ENCODE measurements around the gene LCE4A.
"Not testable (repeated sequence)": the region's sequence is repeated elsewhere in the genome, so short reads cannot be mapped to it uniquely, and the experiment has no call there.

The LCE4A gene, protein sequence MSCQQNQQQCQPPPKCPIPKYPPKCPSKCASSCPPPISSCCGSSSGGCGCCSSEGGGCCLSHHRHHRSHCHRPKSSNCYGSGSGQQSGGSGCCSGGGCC

DNA sequence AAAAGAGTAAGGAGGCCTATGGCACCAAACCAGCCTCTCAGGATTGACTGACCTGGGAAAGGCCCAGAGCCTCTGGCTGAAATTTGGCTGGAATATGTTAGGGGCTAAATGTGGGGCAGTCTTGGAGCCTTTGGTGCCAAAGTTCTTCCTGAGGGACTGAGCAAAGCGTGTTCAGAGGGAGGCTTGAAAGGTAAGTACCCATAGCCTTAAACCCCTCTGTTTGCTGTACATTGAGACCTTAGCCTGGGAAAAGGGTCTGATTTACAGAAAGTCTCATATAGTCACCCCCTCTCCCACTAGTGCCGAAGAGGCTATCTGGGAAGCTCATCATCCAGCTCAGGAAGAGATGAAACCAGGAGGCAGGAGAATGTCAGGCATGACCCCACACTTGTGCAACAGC, at the start of gene LCE4A:
Gene LCE4A, plus strand, starts transcription at position 301 of the 400 bp plus-strand sequence. CDS start 916 bp downstream, outside the sequence.
- Histone ChIP-seq H3K27ac (no peak within 1 kb of the TSS), H3K4me2 (no peak within 1 kb of the TSS), H4K20me1 (no peaks in the 10 kb centered on the region), H3K4me3 (no peak within 1 kb of the TSS), H3K9me3 (replicated peaks in 1 of 11) (peaks cover 0 to 10% (median 4%) of the 10 kb centered on the region in 11 experiments; a peak in 5 of 22 replicates), H3K4me1 (no peaks in the 10 kb centered on the region), H3K27me3 (no peaks in the 10 kb centered on the region), H3K36me3 (no peaks in the 10 kb centered on the region), H3K9ac (no peak within 1 kb of the TSS)
- TF ChIP-seq Cebpa-rat (IDR thresholded peaks at IDR 0.05) = no peak

DNA sequence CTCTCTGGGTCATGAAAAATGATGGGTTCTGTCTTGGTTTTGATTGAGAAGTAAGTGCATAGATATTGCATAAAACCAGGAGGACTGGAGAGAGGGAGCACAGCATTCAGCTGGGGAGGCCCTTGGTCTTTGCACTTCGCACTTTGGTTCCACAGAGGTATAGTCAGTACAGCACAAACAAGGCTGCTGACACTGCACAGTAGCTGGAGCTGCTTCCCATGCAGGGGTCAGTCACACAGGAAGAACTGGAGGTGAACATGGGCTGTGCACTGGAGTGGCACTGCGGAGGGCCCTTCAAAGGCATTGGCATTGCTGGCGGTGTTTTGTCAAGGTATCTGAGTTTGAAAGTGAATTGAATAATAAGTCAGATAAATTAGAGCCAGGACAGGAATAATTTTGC, 49.3 kb upstream of the LCE4A start:
- H3K27me3 ChIP-seq = no peaks in the 10 kb centered on the region

DNA sequence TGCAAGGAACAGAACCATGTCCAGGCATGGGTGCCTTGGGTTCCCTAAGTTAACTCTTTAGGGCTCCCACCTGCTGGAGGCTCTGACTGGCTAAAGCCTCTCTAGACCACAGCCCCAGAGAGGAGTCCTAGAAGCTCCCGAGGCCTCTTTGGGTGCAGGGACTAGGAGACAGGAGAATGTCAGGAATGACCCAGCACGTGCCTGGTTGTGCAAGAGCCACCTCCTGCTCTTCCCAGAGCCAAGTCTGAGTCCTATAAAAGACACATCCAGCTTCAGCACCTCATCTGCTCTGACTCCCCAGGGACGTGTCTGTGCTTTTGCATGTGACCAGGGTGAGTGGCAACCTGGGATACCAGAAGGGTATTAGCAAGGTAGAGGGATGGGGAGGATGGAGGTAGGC, 44.9 kb upstream of the LCE4A start, which contains the start of gene LCE2D:
Gene LCE2D, plus strand, starts transcription at position 283 of the 400 bp plus-strand sequence. CDS start 726 bp downstream, outside the sequence.
- Histone ChIP-seq H3K27me3 (no peaks in the 10 kb centered on the region), H4K20me1 (no peaks in the 10 kb centered on the region), H3K9ac (no peak within 1 kb of the TSS), H3K9me3 (replicated peaks in 1 of 11) (peaks cover 0 to 4% (median 0%) of the 10 kb centered on the region in 11 experiments; a peak in 1 of 22 replicates), H3K4me1 (no peaks in the 10 kb centered on the region), H3K4me2 (no peak within 1 kb of the TSS), H3K36me3 (no peaks in the 10 kb centered on the region), H3K27ac (no peak within 1 kb of the TSS), H3K4me3 (no peak within 1 kb of the TSS)
- TF ChIP-seq Cebpa-rat (IDR thresholded peaks at IDR 0.05) = no peak

More for the DNA sequence above, 49.3 kb upstream of the LCE4A start:
- no peak for TF ChIP-seq Cebpa-rat (IDR thresholded peaks at IDR 0.05)
- Histone ChIP-seq H3K4me2 (no peak overlapping the region), H3K4me3 (no peak overlapping the region), H3K4me1 (no peaks in the 10 kb centered on the region), H4K20me1 (no peaks in the 10 kb centered on the region), H3K27ac (no peak overlapping the region), H3K9me3 (replicated peaks in 1 of 11) (no peaks in the 10 kb centered on the region), H3K9ac (no peak overlapping the region), H3K36me3 (no peaks in the 10 kb centered on the region)

DNA sequence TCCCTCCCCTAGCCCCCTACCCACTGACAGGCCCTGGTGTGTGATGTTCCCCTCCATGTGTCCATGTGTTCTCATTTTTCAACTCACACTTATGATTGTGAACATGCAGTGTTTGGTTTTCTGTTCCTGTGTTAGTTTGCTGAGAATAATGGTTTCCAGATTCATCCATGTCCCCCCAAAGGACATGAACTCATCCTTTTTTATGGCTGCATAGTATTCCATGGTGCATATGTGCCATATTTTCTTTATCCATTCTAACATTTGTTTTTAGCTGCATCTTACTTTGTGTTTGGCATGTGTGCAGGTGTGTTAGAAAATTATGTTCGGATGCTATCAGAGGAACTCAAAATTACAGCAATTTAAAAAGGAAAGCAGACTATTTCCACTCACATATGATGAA, 41.8 kb upstream of the LCE4A start:
- H3K9me3 ChIP-seq (replicated peaks in 1 of 11); H3K4me1 ChIP-seq: not testable (repeated sequence)

DNA sequence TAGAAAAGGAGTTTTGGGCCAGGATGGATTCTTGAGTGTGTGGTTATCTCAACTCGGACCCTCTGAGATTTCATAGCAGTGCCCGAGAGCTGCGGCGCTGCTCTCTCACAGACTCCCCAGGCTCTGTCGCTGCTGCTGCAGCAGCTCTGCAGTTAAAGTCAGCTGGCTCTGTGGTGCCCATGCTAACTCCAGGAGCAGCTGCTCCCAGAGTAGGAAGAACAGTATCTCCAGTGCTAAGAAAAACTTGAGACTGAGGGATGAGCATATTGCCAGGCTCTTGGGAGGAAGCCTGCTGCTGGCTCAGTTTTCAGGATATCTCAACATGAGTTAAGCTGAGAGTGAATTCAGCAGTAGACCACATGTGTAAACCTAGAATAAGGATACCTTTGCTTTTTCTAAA, 40.3 kb upstream of the LCE4A start:
- Histone ChIP-seq H3K9me3 (replicated peaks in 1 of 11) (peaks cover 0 to 4% (median 0%) of the 10 kb centered on the region in 11 experiments; a peak in 1 of 22 replicates), H3K4me2 (no peak overlapping the region), H3K27me3 (no peaks in the 10 kb centered on the region), H3K4me1 (no peaks in the 10 kb centered on the region), H3K4me3 (no peak overlapping the region), H3K9ac (no peak overlapping the region), H4K20me1 (no peaks in the 10 kb centered on the region), H3K36me3 (no peaks in the 10 kb centered on the region), H3K27ac (no peak overlapping the region)
- no peak for TF ChIP-seq Cebpa-rat (IDR thresholded peaks at IDR 0.05)

More for the DNA sequence above, 41.8 kb upstream of the LCE4A start:
- not testable (repeated sequence) for H3K27ac ChIP-seq, H3K9ac ChIP-seq, H3K36me3 ChIP-seq, H3K27me3 ChIP-seq, H3K4me2 ChIP-seq, H4K20me1 ChIP-seq, H3K4me3 ChIP-seq

DNA sequence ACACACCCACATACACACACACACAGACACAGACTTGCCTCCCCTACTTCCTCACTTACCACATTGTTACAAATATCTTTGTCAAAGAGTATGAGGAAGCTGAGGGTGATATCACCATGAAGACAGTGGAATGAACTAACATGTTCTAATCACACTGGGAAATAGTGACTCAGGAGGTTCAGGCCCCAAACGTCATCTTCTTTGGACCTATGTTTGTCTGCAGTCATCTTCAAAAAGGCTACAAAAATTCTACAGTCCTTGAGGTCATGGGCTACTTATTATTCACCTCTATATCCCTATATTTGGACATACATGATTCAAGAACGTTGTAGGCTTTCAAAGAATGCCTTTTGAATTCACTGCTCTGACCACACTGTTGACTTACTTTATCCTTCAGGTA, 34.9 kb upstream of the LCE4A start:
- Histone ChIP-seq H3K27me3 (no peaks in the 10 kb centered on the region), H3K4me1 (no peaks in the 10 kb centered on the region), H3K9ac (no peak overlapping the region), H4K20me1 (no peaks in the 10 kb centered on the region), H3K4me3 (no peak overlapping the region), H3K4me2 (no peak overlapping the region), H3K36me3 (no peaks in the 10 kb centered on the region), H3K9me3 (replicated peaks in 1 of 11) (no peaks in the 10 kb centered on the region), H3K27ac (no peak overlapping the region)
- no peak for TF ChIP-seq Cebpa-rat (IDR thresholded peaks at IDR 0.05)

DNA sequence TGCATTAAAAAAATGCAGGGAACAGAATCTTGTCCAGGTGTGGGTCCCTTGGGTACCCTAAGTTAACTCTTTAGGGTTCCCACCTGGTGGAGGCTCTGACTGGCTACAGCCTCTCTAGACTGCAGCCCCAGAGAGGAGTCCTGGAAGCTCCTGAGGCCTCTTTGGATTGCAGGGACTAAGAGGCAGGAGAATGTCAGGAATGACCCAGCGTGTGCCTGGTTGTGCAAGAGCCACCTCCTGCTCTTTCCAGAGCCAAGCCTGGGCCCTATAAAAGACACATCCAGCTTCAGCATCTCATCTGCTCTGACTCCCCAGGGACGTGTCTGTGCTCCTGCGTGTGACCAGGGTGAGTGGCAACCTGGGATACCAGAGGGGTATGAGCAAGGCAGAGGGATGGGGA, 33.0 kb upstream of the LCE4A start, which contains the start of gene LCE2C:
Gene LCE2C, plus strand, starts transcription at position 297 of the 400 bp plus-strand sequence. CDS start 737 bp downstream, outside the sequence.
- not testable (repeated sequence) for H3K36me3 ChIP-seq, H3K27me3 ChIP-seq

DNA sequence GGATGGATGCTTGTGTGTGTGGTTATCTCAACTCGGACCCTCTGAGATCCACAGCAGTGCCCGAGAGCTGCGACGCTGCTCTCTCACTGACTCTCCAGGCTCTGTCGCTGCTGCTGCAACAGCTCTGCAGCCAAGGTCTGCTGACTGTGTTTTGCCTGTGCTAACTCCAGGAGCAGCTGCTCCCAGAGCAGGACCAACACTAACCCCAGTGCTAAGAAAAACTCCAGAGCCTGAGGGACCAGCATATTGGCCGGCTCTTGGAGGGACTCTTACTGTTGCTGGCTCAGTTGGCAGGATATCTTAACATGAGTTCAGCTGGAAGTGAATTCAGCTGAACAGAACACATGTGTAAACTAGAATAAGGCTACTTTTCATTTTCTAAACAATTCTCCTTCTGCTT, 28.5 kb upstream of the LCE4A start:
- Histone ChIP-seq H4K20me1 (no peaks in the 10 kb centered on the region), H3K27me3 (no peaks in the 10 kb centered on the region), H3K4me3 (no peak overlapping the region), H3K36me3 (no peaks in the 10 kb centered on the region), H3K4me2 (no peak overlapping the region), H3K27ac (no peak overlapping the region), H3K9me3 (replicated peaks in 1 of 11) (no peaks in the 10 kb centered on the region), H3K4me1 (no peaks in the 10 kb centered on the region), H3K9ac (no peak overlapping the region)
- no peak for TF ChIP-seq Cebpa-rat (IDR thresholded peaks at IDR 0.05)

More for the DNA sequence above, 33.0 kb upstream of the LCE4A start, which contains the start of gene LCE2C:
- H3K4me2 ChIP-seq; H3K4me3 ChIP-seq; H4K20me1 ChIP-seq; H3K9ac ChIP-seq; H3K4me1 ChIP-seq; H3K27ac ChIP-seq; H3K9me3 ChIP-seq (replicated peaks in 1 of 11): not testable (repeated sequence)

DNA sequence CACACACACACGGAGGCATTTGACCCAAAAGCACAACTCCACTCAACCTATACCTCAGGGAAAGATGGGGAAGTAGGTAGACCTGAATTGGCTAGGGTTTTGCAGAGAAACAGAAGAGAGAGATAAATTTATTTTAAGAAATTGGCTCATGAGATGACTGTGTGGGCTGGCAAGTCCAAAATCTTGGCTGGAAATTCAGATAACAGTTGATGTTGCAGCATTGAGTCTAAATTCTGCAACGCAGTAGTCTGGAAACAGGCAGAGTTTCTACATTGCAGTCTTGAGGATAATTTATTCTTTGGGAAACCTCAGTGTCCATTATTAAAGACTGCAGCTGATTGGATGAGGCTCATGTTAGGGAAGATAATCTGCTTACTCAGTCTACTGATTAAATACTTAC, 26.3 kb upstream of the LCE4A start:
- no peak overlapping the region for H3K4me2 ChIP-seq
- H4K20me1 ChIP-seq = no peaks in the 10 kb centered on the region
- H3K4me3 ChIP-seq = no peak overlapping the region
- TF ChIP-seq Cebpa-rat (IDR thresholded peaks at IDR 0.05) = no peak
- no peak overlapping the region for H3K27ac ChIP-seq
- no peaks in the 10 kb centered on the region for H3K27me3 ChIP-seq
- no peaks in the 10 kb centered on the region for H3K36me3 ChIP-seq
- no peak overlapping the region for H3K9ac ChIP-seq
- no peaks in the 10 kb centered on the region for H3K9me3 ChIP-seq (replicated peaks in 1 of 11)
- H3K4me1 ChIP-seq = no peaks in the 10 kb centered on the region

DNA sequence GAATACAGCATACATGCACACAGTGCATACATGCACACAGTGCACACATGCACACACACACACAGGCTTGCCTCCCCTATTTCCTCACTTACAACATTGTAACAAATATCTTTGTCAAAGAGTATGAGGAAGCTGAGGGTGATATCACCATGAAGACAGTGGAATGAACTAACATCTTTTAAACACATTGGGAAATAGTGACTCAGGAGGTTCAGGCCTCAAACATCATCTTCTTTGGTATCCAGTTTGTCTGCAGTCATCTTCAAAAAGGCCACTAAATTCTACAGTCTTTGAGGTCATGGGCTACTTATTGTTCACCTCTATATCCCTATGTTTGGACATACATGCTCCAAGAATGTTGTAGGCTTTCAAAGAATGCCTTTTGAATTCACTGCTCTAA, 24.1 kb upstream of the LCE4A start:
- Histone ChIP-seq H4K20me1 (no peaks in the 10 kb centered on the region), H3K9me3 (replicated peaks in 1 of 11) (no peaks in the 10 kb centered on the region), H3K4me1 (no peaks in the 10 kb centered on the region), H3K36me3 (no peaks in the 10 kb centered on the region), H3K27ac (no peak overlapping the region), H3K9ac (no peak overlapping the region), H3K27me3 (no peaks in the 10 kb centered on the region), H3K4me2 (no peak overlapping the region), H3K4me3 (no peak overlapping the region)
- no peak for TF ChIP-seq Cebpa-rat (IDR thresholded peaks at IDR 0.05)

DNA sequence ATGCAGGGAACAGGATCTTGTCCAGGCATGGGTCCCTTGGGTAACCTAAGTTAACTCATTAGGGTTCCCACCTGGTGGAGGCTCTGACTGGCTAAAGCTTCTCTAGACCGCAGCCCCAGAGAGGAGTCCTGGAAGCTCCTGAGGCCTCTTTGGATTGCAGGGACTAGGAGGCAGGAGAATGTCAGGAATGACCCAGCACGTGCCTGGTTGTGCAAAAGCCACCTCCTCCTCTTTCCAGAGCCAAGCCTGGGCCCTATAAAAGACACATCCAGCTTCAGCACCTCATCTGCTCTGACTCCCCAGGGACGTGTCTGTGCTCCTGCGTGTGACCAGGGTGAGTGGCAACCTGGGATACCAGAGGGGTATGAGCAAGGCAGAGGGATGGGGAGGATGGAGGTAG, 22.1 kb upstream of the LCE4A start, which contains the start of gene LCE2B:
Gene LCE2B, plus strand, starts transcription at position 301 of the 400 bp plus-strand sequence. CDS start 721 bp downstream, outside the sequence.
- H3K9ac ChIP-seq; H3K4me1 ChIP-seq; H3K4me3 ChIP-seq; H3K4me2 ChIP-seq; H3K27ac ChIP-seq; H3K36me3 ChIP-seq; H3K27me3 ChIP-seq; H3K9me3 ChIP-seq (replicated peaks in 1 of 11); H4K20me1 ChIP-seq: not testable (repeated sequence)
